IMR-90 (cell line): ENCODE measurements around the gene PTPMT1. TPM values are rescaled to one million over a fixed set of nuclear protein-coding genes. Genes with fewer than 3 reads are reported as not detected.

Source experiments
- ATAC-seq: fragments of 200-7000 bp; cut with Tn5 transposase; 2 replicates; pipeline ENCODE4 v1.9.1; 2020; ENCODE audit warnings: low read depth, mild to moderate bottlenecking, moderate library complexity
- BruUV-seq: library from RNA; stranded (reverse); fragments of 400-500 nt; replicated peaks from 2 replicates; lab custom pipeline; 2021; lab: Mats Ljungman, UMichigan
- CTCF ChIA-PET: fragments of 300-600 bp; formaldehyde crosslinking; extraction: SDS; loops from one replicate; lab custom pipeline; 2021; ENCODE audit warnings: antibody characterized with exemption; lab: Yijun Ruan, JAX
- POLR2A ChIA-PET: fragments of 300-600 bp; sonication (Branson Sonifier 250); formaldehyde crosslinking; loops from one replicate; lab custom pipeline; 2022; ENCODE audit warnings: antibody characterized with exemption; ENCODE audit not compliant: unreplicated experiment; lab: Charles Lee
- DNase-seq: peaks from one replicate; pipeline ENCODE4 v3.0.0; 2013
- H2AFZ ChIP-seq: replicated peaks from 2 replicates; pipeline ENCODE3; 2013; ENCODE audit warnings: low read length, mild to moderate bottlenecking; ENCODE audit not compliant: poor library complexity
- H2AK5ac ChIP-seq: 2 replicates; pipeline ENCODE4 v1.6.1; 2013; ENCODE audit warnings: low read depth, low read length, inconsistent platforms
- H2AK9ac ChIP-seq: replicated peaks from 2 replicates; pipeline ENCODE3; 2013; ENCODE audit warnings: mild to moderate bottlenecking, low read depth, low read length, moderate library complexity; ENCODE audit not compliant: poor library complexity
- H2BK120ac ChIP-seq: 2 replicates; pipeline ENCODE4 v1.6.1; 2013; ENCODE audit warnings: low read depth, low read length, inconsistent platforms
- H2BK15ac ChIP-seq: 3 replicates; pipeline ENCODE4 v1.6.1; 2013; ENCODE audit warnings: low read depth, low read length, inconsistent platforms
- H2BK20ac ChIP-seq: 2 replicates; pipeline ENCODE4 v1.6.1; 2013; ENCODE audit warnings: low read depth, mild to moderate bottlenecking, inconsistent platforms, low read length, moderate library complexity
- H2BK5ac ChIP-seq: 2 replicates; pipeline ENCODE4 v1.6.1; 2013; ENCODE audit warnings: mild to moderate bottlenecking, low read depth, low read length, inconsistent platforms; ENCODE audit not compliant: poor library complexity, severe bottlenecking
- H3K14ac ChIP-seq: replicated peaks from 2 replicates; pipeline ENCODE4 v1.6.1; 2013; ENCODE audit warnings: low read depth, low read length, inconsistent platforms
- H3K18ac ChIP-seq: 2 replicates; pipeline ENCODE4 v1.6.1; 2013; ENCODE audit warnings: low read depth, low read length, control low read depth
- H3K23ac ChIP-seq: 2 replicates; pipeline ENCODE4 v1.6.1; 2013; ENCODE audit warnings: low read depth, low read length, inconsistent platforms
- H3K27ac ChIP-seq: 2 replicates; pipeline ENCODE4 v1.5.1; 2013; ENCODE audit warnings: mild to moderate bottlenecking, control low read depth, low read length; ENCODE audit not compliant: insufficient read depth
- H3K27me3 ChIP-seq: 2 replicates; pipeline ENCODE4 v1.6.1; 2013; ENCODE audit warnings: low read length; ENCODE audit not compliant: control insufficient read depth, insufficient read depth
- H3K36me3 ChIP-seq: 2 replicates; pipeline ENCODE4 v1.6.1; 2013; ENCODE audit warnings: low read length, mixed read lengths; ENCODE audit not compliant: control insufficient read depth, insufficient read depth
- H3K4ac ChIP-seq: 2 replicates; pipeline ENCODE4 v1.6.1; 2013; ENCODE audit warnings: low read depth, low read length, inconsistent platforms
- H3K4me1 ChIP-seq: 2 replicates; pipeline ENCODE4 v1.6.1; 2013; ENCODE audit warnings: low read length, mixed read lengths; ENCODE audit not compliant: control insufficient read depth, insufficient read depth
- H3K4me2 ChIP-seq: 2 replicates; pipeline ENCODE4 v1.6.1; 2013; ENCODE audit warnings: low read depth, mild to moderate bottlenecking, control low read depth, low read length, moderate library complexity
- H3K4me3 ChIP-seq: 2 replicates; pipeline ENCODE4 v1.5.1; 2013; ENCODE audit warnings: low read depth, mild to moderate bottlenecking, control low read depth, low read length, moderate library complexity; ENCODE audit not compliant: insufficient read depth
- H3K56ac ChIP-seq: 2 replicates; pipeline ENCODE4 v1.6.1; 2013; ENCODE audit warnings: low read length, inconsistent platforms; ENCODE audit not compliant: insufficient read depth; ENCODE audit errors: extremely low read depth
- H3K79me1 ChIP-seq, 2 experiments: 2 replicates each; pipeline ENCODE4 v1.6.1; 2013; ENCODE audit warnings: low read length in 2 of 2, inconsistent platforms in 1 of 2, low read depth in 1 of 2
- H3K9ac ChIP-seq: 2 replicates; pipeline ENCODE4 v1.6.1; 2013; ENCODE audit warnings: low read depth, low read length, control low read depth
- H3K9me1 ChIP-seq: 2 replicates; pipeline ENCODE4 v1.6.1; 2013; ENCODE audit warnings: low read length, inconsistent platforms; ENCODE audit not compliant: insufficient read depth
- H3K9me3 ChIP-seq: 2 replicates; pipeline ENCODE4 v1.6.1; 2013; ENCODE audit warnings: low read length; ENCODE audit not compliant: control insufficient read depth, insufficient read depth
- H4K20me1 ChIP-seq: 2 replicates; pipeline ENCODE4 v1.6.1; 2013; ENCODE audit warnings: low read length, inconsistent platforms; ENCODE audit not compliant: insufficient read depth
- H4K5ac ChIP-seq: 2 replicates; pipeline ENCODE4 v1.6.1; 2013; ENCODE audit warnings: mild to moderate bottlenecking, low read depth, low read length, control low read depth
- H4K8ac ChIP-seq, 2 experiments: 2 replicates each; pipeline ENCODE4 v1.6.1; 2013; ENCODE audit warnings: low read depth in 2 of 2, low read length in 2 of 2, control low read depth in 1 of 2, inconsistent platforms in 1 of 2
- H4K91ac ChIP-seq: 2 replicates; pipeline ENCODE4 v1.6.1; 2013; ENCODE audit warnings: low read depth, low read length, inconsistent platforms; ENCODE audit not compliant: insufficient read depth
- BHLHE40 ChIP-seq: fragments of 150-350 bp; IDR thresholded peaks from 2 replicates; pipeline ENCODE4 v1.6.1; 2016; ENCODE audit warnings: mild to moderate bottlenecking, low read depth, low read length
- CEBPB ChIP-seq: IDR thresholded peaks from 2 replicates; pipeline ENCODE4 v1.6.1; 2012; ENCODE audit warnings: low read depth, low read length, improper control_type of control experiment
- CHD1 ChIP-seq: IDR thresholded peaks from 2 replicates; pipeline ENCODE4 v1.6.1; 2012; ENCODE audit warnings: low read depth, low read length, improper control_type of control experiment
- MAFK ChIP-seq: IDR thresholded peaks from 2 replicates; pipeline ENCODE4 v1.6.1; 2012; ENCODE audit warnings: low read depth, low read length, improper control_type of control experiment
- MXI1 ChIP-seq: IDR thresholded peaks from 2 replicates; pipeline ENCODE4 v1.6.1; 2012; ENCODE audit warnings: low read depth, mild to moderate bottlenecking, low read length, moderate library complexity, borderline replicate concordance
- NFE2L2 ChIP-seq: fragments of 150-350 bp; IDR thresholded peaks from 2 replicates; pipeline ENCODE4 v1.6.1; 2016; ENCODE audit warnings: low read depth, mild to moderate bottlenecking, low read length
- POLR2A ChIP-seq: IDR thresholded peaks from 2 replicates; pipeline ENCODE4 v1.6.1; 2012; ENCODE audit warnings: mild to moderate bottlenecking, low read depth, low read length
- RAD21 ChIP-seq: IDR thresholded peaks from 2 replicates; pipeline ENCODE4 v1.6.1; 2012; ENCODE audit warnings: low read length, improper control_type of control experiment
- RFX5 ChIP-seq: IDR thresholded peaks from 2 replicates; pipeline ENCODE4 v1.8.0; 2012; ENCODE audit warnings: low read depth, mild to moderate bottlenecking, low read length, moderate library complexity
- SMC3 ChIP-seq: fragments of 150-350 bp; IDR thresholded peaks from 2 replicates; pipeline ENCODE4 v1.6.1; 2016; ENCODE audit warnings: low read depth, mild to moderate bottlenecking, antibody characterized with exemption, low read length, moderate library complexity
- WGBS, 2 experiments: methylation state at CpG; one replicate each; pipeline versions ENCODE4 v1.1.5 to v1.1.7; 2013; ENCODE audit warnings: missing lambda C conversion rate in 2 of 2; ENCODE audit not compliant: insufficient read length in 1 of 2; ENCODE audit errors: extremely low coverage in 2 of 2; 5-methylcytosine and 5-hydroxymethylcytosine counted together
- dilution Hi-C: fragments of 300-500 bp; cut with HindIII; formaldehyde crosslinking; loops from one replicate; pipeline ENCODE4 v1.14.3; 2018; ENCODE audit warnings: low sequenced_read_pairs; ENCODE audit not compliant: unreplicated experiment
- in situ Hi-C: fragments of 300-500 bp; cut with MboI; formaldehyde crosslinking; loops from 3 replicates; pipeline ENCODE4 v1.14.3; 2019; ENCODE audit warnings: low sequenced_read_pairs, inconsistent platforms, mixed read lengths
- intact Hi-C: fragments of 100-400 bp; cut with micrococcal nuclease; formaldehyde crosslinking; loops from 2 replicates; pipeline ENCODE4 v1.10.0; 2022
- polyA plus RNA-seq, 3 experiments: library from polyadenylated mRNA; depleted of rRNA; stranded (reverse); fragments of >200 nt; gene quantifications; 2 replicates each; pipeline ENCODE4 v1.2.3, GENCODE V29; 2012; ENCODE audit warnings: low replicate concordance in 1 of 3
- total RNA-seq: library from RNA; depleted of rRNA; stranded (reverse); fragments of >200 nt; gene quantifications from 2 replicates; pipeline ENCODE4 v1.2.3, GENCODE V29; 2012
- TF ChIP-seq, protein P1 (sequence below): fragments of 150-350 bp; IDR thresholded peaks from 2 replicates; pipeline ENCODE4 v1.6.1; 2016; ENCODE audit warnings: low read depth, mild to moderate bottlenecking, low read length, moderate library complexity, borderline replicate concordance

PTPMT1 gene
- total and polyA plus RNA-seq, 2 of the 4 experiments (the other 2 are of a cell fraction), result 51.6 to 55.0 TPM

GRCh38 chr11:47572715-47573255 is 7.4 kb downstream of the PTPMT1 start:
- no peak overlapping the region; the same call in 2 of the 3 replicates for H2BK15ac ChIP-seq
- H2BK20ac ChIP-seq, result peak overlapping the region; percentile 55; the same call in 1 of the 2 replicates
- dilution Hi-C loops (no loop called here), in situ Hi-C loops (no loop called here), intact Hi-C loops (no loop called here)
- CTCF ChIA-PET, result no interaction called here
- no TSS peak for BruUV-seq
- H3K4me3 ChIP-seq, result no peak overlapping the region
- H2AFZ ChIP-seq, result no peak overlapping the region
- no peak for TF ChIP-seq MAFK
- no peak for TF ChIP-seq CHD1
- TF ChIP-seq, protein P1, sequence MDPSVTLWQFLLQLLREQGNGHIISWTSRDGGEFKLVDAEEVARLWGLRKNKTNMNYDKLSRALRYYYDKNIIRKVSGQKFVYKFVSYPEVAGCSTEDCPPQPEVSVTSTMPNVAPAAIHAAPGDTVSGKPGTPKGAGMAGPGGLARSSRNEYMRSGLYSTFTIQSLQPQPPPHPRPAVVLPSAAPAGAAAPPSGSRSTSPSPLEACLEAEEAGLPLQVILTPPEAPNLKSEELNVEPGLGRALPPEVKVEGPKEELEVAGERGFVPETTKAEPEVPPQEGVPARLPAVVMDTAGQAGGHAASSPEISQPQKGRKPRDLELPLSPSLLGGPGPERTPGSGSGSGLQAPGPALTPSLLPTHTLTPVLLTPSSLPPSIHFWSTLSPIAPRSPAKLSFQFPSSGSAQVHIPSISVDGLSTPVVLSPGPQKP, result no peak
- no peak for TF ChIP-seq BHLHE40
- no peak for TF ChIP-seq SMC3
- TF ChIP-seq POLR2A, result no peak
- no peak for TF ChIP-seq MXI1
- TF ChIP-seq RAD21, result no peak
- no peak for TF ChIP-seq RFX5
- no peak for TF ChIP-seq NFE2L2
- no peak for TF ChIP-seq CEBPB
- peaks cover 32% of the 10 kb centered on the region for H3K36me3 ChIP-seq
- no peaks in the 10 kb centered on the region for H3K9me3 ChIP-seq
- H4K91ac ChIP-seq, result no peak overlapping the region
- H3K9ac ChIP-seq, result no peak overlapping the region
- no peak overlapping the region for H3K23ac ChIP-seq
- H3K27me3 ChIP-seq, result no peaks in the 10 kb centered on the region
- no peak overlapping the region for H3K14ac ChIP-seq
- DNase-seq (no peak), ATAC-seq (no peak; the same call in 1 of the 2 replicates)
- peaks cover 12% of the 10 kb centered on the region for H3K4me1 ChIP-seq
- H3K18ac ChIP-seq, result no peak overlapping the region
- peaks cover 14% of the 10 kb centered on the region for H3K9me1 ChIP-seq
- H2BK120ac ChIP-seq, result no peak overlapping the region; the same call in 1 of the 2 replicates
- peak overlapping the region; percentile 80 for H2BK5ac ChIP-seq
- no peak overlapping the region for H3K4me2 ChIP-seq
- H3K27ac ChIP-seq, result peak overlapping the region; percentile 12; the same call in 1 of the 2 replicates
- H4K5ac ChIP-seq, result no peak overlapping the region
- H2AK5ac ChIP-seq, result peak overlapping the region; percentile 70; the same call in 1 of the 2 replicates
- H3K79me1 ChIP-seq, result peaks cover 35 to 57% of the 10 kb centered on the region in 2 experiments
- peak overlapping the region; percentile 67 for H2AK9ac ChIP-seq
- WGBS, 2 experiments, result 48% methylated on average over 3 of the region's 8 CpGs; no CpG with 5 or more reads in 1 of the 2 experiments
- POLR2A ChIA-PET, result no interaction called here
- no peak overlapping the region for H4K8ac ChIP-seq
- no peak overlapping the region for H3K56ac ChIP-seq
- H4K20me1 ChIP-seq, result peaks cover 13% of the 10 kb centered on the region; the same call in 1 of the 2 replicates
- H3K4ac ChIP-seq, result peak overlapping the region; percentile 45
